Limb (tissue), 2 donors: ENCODE measurements around the gene MFSD12.

Experiments
- DNase-seq, 2 donors: peaks; one replicate each; pipeline ENCODE4 v3.0.0-alpha.2; 2016; ENCODE audit errors: extremely low spot score in 2 of 2

MFSD12 gene

DNA sequence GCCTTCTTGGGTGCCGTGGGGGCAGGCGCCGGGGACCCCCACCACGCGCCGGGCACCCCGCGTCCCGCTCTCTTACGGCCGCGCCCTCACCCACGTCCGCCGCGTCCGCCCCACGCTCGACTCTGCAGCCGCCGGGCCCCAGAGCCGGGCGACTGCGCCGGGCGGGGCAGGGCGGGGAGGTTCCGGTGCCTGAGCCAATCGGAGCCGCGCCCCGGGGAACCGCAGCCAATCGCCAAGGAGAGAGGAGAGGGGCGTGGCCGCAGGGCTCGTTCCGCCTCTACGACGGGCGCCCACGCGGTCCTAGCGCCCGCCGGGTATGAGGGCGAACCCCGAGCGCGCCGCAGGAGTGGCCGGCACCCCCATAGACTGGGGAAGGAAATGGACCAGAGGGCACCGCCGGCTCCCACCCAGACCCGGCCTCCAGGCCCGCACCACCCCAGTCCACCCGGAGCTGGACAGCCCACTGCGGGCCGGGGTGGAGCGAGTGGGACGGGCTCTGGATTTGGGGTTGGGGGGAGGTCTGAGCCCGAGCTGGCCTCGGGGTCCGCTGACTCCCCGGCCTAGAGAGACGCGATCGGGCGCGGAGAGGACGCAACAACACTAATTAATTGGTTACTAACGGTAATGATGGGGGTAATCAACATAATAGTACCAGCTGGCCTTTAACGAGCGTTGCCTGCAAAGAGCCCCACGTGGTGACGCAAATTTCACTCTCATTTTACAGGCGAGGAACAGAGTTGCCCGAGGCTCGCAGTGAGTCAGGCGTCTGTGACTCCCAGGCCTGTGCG lies at the start of gene MFSD12:
MFSD12 (minus strand) TSS at position 126 of the 788 bp plus-strand sequence. CDS start 183 bp downstream, outside the sequence.
- peak; percentile 96 for DNase-seq

DNA sequence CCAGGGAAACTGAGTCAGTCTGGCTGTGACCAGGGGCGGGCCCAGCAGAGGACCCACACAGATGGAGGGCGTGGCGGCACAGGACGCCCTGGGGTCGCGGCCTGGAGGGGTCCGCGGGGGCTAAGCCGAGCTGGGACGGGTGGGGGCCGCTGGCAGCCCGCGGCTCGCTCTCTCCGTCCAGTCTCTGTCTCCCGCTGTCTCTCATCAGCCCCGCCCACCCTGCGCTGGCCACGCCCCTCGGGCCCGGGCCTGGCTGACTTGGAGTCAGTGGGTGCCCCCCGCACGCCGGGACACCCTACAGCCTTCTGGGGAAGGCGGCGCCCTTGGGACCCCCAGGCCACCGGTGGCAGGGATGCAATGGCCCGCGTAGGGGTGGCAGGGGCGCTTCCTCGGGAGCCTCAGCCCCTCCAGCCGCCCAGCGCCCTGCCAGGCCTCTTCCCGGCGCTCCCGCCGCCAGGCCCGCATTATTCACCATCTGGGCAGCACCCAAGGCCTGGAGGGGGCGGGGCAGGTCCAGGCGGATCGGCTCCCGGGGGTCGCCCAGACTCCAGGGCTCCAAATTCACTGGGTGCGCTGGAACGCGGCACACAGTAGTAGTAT lies 49.4 kb upstream of the MFSD12 start, which contains the start of gene TBXA2R:
TBXA2R (minus strand) TSS at position 186 of the 600 bp plus-strand sequence. CDS start 6,241 bp downstream, outside the sequence.
- DNase-seq, result peak in 1 of 2 donors; percentile 72

DNA sequence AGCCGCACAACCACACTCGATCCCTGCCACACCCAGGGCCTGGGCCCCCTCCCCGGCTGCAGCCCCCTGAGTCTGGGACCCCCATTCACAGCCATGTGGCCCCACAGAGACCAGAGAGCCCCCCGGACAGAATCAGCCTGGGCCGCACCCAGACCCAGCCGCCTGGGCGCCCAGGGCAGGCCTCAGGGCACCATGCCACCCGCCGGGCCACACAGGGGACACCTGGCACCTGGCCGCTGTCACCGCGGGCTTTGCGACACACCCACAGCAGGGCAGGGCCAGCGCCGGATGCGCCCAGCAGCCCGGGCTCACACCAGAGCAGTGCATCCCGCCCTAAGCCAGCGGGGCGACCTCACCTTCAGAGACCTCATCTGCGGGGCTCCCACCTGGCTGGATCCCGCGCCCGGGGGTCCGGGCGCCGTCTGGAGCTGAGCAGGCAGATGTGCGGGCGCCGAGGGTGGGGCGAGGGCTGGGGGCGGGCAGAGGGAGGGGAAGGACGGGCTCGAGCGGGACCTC lies 48.8 kb upstream of the MFSD12 start:
- DNase-seq, result no peak

DNA sequence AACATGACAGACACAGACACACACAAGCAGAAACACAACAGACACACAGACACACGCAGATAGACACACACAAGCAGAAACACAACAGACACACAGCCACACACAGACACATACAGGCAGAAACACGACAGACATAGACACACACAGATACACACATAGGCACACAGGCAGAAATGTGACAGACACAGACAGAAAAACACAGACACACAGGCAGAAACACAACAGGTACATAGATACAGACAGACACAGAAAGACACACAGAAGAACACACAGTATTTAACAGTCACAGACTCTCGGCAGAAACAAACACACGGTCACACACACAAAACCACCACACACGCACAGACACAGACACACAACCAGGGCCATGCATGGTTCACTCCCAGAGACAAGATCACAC lies 48.4 kb upstream of the MFSD12 start:
- DNase-seq, result no peak

DNA sequence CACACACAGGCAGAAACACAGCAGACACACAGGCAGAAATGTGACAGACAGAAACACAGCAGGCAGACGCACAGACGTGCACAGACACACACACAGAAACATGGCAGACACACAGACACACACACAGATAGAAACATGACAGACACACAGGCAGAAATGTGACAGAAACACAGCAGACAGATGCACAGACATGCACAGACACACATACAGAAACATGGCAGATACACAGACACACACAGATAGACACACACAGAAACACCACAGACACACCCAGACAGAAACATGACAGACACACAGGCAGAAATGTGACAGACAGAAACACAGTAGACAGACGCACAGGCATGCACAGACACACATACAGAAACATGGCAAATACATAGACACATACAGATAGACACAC lies 48.0 kb upstream of the MFSD12 start:
- DNase-seq, result no peak

DNA sequence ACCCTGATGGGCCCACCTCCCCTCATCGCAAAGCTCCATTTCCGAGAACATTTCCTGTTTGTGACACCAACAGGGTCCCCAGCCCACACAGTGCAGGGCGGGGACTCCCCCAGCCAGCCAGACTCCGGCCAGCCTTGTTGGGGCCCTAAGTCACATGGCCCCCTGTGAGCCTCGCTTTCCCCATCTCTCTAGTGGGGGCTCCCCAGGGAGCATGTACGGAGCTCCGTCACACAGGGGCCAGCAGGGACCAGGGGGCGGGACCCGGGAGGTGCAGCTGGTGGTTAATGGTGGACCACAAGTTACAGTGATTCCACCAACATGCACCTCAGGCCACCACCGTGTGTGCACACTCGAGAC lies 47.6 kb upstream of the MFSD12 start:
- no peak for DNase-seq

DNA sequence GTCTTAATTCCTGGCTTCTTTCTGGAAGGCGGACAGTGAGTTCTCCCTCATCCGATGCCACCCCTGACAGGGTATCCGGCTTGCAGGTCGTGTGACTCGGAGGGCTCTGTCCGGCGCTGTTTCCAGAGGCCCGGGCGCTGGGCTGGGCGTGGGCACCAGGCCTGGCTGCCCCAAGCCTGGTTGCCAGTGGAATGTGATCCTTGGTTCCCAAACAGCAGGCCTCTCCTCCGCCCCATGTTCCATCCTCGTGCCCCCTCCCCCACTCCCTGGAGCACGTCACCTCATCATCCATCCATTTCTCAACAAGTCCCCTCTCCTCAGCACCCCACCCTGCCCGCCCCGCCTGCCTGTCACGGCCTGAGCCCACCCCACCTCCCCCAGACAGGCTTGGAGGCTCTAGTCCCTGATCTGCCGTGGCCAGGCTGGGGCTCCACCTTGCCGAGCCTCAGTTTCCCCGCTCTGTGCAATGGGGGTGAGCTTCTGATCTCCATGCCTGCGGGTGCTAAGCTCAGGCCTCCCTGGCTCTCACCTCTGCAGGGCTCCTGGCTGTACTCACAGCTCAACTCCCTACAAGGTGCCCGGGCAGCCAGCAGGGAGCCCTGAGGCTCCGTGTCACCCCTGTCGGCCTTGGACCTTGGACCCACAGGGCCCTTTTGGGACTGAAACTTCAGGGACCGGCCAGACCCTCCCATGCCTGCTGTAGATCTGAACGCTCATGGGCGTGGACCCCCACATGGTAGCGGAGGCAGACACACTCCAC lies 47.0 kb upstream of the MFSD12 start:
- no peak for DNase-seq

DNA sequence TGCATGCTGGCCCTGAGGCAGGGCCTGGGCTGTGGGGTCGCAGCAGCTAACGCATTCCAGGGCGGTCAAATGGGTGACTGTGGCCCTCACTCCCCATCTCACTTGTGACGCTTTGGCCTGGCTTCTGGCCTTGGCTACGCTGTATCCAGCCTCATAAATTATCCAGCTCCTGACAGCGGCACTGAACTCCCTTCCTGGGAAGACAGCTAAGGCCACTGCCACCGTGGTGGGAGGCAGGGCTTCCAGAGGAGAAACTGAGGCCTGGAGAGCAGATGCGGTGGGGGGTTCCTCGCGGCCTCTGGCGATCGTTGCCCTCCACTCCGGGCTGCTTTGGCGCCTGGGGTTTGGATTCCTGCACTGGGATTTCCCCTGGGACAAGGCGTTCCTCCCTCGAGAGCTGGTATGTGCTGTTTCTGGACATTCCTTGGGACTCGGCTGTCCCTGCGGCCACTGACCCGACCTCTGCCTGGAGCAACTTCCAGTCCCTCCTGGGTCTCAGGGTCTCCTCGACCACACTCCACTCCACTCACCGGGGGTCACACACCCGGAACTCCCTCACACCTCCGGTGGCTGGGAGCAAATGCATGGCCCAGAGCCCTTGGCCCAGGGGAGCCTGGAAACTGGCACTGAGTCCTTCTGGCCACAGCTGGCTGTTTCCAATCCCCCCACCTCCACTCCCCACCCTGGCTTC lies 45.9 kb upstream of the MFSD12 start:
- no peak for DNase-seq

DNA sequence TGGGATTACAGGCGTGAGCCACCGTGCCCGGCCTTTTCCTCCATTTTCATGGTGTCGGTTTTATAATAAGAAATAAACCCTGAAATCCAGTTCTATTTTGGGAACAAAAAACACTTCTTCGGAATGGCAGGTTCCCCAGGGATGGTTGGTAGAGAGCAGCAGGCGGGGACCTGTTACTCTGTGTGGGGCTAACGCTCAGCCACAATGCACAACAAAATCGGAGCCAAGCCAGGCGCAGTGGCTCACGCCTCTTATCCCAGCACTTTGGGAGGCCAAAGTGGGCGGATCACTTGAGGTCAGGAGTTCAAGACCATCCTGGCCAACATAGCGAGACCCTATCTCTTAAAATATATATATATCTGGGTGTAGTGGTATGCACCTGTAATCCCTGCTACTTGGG lies 43.6 kb upstream of the MFSD12 start:
- DNase-seq, result no peak

DNA sequence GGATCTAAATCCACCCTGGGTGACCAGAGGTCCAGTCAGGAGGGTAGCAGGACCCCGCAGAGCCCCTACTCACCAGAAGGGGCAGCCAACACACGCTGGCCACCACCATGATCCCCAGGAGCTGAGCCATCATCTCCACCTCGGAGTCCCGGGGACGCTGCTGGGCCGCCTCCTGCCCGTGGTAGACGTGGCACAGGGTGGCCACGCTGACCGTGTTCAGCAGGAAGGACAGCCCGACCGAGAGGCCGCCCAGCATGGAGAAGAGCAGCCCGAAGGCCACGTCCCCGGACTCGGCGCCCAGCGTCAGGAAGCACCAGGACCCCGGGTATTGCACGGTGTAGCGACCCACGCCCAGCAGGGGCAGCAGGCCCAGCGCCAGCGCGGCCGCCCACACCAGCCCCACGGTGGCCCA lies 42.4 kb upstream of the MFSD12 start:
- no peak for DNase-seq

DNA sequence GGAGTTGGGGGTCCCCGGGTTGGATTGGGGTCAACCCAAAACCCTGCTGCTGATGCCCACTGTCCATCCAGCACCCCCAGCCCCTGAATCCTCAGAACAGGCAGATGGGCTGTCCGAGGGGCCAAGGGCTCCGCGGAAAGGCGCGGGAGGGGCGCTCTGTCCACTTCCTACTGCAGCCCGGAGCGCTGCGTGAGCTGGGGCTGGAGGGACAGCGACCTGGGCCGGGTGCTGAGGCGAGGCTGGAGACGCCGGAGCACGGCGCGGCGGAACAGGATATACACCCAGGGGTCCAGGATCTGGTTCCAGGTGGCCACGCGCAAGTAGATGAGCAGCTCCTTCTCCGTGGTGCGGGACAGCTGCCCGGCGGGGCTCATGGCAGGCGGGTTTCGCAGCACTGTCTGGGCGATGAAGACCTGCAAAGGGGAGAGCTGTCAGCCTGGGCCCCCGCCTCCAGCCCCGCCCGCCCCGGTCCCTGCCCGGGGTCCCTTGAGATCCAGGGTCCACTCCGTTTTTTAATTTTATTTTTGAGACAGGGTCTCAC lies 38.2 kb upstream of the MFSD12 start:
- no peak for DNase-seq

DNA sequence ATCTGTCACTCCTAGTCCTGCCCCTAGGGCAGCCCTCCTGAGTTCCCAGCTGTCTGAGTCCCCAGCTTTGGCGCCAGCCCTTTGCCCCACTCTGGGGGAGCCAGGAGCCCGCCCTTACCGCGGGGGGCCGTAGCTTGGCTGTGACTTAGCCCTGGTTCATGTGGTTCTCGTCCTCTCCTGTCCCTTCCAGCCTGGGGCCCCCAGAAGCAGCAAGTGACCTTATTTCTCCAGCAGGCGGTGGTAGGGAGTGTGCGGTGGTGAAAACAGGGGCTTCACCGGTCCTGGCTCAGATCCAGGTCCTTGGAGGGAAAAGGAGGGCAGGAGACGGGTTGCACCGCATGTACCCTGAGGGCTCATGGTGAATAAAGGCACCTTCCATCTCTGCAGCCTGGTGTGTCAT lies 35.8 kb upstream of the MFSD12 start:
- DNase-seq, result no peak

DNA sequence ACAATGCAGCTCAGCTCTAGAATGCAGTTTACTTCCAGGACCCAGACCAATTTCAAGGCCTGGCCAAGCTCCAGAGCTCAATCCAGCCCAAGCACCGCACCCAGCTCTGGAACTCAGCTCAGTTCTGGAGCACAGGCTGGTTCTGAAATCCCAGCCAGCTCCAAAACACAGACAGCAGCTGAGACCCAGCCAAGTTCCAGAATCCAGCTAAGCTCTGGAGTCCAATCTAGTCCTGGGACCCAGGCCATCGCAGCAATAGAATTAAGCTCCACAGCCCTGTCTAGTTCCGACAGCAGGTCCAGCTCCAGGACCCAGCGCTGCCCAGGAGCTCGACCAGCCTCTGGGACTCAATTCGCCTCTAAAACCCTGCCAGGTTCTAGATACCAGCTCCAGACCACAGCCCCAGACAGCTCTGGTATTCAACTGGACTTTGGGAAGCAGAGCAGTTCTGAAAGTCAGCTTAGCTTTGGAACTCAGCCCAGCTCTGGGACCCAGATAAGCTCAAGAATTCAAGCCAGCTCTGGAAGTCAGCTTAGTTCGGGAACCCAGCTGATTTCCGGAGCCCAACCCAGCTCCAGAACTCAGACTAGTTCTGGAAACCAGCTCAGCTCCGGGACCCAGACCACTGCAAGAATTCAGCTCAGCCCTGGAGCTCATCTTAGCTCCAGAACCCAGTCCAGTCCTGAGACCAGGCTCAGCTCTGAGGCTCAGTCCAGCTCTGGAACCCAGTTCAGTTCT lies 34.7 kb upstream of the MFSD12 start:
- DNase-seq, result no peak

DNA sequence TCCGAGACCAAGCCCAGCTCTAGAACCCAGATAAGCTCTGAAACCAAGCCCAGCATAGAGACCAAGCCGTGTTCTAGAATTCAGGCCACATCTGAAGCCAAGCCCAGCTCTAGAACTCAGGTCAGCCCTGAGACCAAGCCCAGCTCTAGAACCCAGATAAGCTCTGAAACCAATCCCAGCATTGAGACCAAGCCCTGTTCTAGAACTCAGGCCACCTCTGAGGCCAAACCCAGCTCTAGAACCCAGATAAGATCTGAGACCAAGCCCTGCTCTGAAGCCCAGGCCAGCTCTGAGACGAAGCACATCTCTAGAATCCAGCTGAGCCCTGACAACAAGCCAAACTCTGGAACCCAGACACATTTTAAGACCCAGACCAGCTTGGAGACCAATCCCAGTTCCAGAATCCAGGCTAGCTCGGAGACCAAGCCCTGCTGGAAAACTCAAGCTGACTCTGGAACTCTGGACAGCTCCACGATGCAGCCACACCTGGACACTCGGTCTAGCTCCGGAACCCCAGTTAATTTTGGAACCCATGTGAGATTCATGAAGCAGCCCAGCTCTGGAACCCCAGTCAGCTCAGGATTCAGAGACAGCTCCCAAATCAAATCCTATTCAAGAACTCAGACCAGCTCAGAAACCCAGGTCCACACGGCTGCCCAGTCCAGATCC lies 33.7 kb upstream of the MFSD12 start:
- no peak for DNase-seq

DNA sequence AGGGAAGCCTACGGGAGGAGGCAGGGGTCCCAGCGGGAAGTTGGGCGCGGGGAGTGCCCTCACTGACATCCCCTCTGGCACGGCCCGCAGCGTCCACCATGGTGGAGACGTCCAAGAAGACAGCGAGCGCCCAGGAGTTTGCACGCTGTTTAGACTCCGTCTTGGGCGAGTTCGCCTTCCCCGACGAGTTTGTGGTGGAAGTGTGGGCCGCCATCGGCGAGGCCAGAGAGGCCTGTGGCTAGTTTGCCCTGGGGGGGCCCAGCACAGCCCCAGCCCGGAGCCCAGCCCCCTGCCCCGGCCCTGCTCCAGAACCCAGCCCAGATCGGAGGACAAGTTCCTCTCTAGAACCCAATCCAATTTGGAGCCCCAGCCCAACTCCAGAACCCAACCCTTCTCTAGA lies 32.6 kb upstream of the MFSD12 start:
- no peak for DNase-seq

DNA sequence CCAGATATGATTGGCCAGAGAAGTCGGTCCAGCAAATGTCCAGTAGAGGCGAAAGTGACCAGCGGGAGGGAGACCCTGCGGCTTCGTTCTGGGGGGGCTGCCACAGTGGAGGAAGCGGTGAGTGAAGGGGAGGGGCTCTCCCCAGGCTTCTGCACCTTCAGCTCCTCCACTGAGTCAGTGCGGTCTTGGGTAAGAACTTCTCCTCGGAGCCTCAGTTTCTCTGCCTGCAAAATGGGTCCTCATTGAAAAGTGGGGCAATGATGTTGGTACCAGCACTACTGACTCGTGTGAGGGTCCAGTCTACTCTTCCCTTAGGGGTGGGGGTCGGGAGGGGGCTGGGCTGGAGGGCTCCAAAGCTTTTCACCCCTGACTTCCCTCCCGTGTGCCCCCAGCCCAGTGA lies 32.1 kb upstream of the MFSD12 start:
- no peak for DNase-seq

DNA sequence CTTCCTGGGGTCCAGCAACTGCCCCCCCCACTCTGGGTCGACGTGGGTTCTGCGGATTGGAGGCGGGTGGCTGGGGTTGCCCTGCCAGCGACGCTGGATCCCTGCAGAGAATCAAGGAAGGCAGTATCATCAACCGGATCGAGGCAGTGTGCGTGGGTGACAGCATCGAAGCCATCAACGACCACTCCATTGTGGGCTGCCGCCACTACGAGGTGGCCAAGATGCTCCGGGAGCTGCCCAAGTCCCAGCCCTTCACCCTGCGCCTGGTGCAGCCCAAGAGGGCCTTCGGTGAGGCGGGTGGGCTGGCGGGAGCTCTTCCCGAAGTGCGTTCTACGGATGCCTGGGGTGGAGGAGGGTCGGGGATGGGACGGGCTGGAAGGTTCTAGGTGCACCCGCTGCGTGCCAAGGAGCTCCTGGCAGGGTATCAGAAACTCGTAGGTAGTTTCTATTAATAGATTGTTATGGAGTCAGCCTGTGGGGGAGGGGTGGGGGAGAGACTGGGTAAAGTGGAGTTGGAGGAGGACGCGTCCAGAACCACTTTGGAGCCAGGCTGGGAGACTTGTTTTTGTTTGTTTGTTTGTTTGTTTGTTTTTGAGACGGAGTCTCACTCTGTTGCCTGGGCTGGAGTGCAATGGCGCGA lies 29.4 kb upstream of the MFSD12 start:
- no peak for DNase-seq

DNA sequence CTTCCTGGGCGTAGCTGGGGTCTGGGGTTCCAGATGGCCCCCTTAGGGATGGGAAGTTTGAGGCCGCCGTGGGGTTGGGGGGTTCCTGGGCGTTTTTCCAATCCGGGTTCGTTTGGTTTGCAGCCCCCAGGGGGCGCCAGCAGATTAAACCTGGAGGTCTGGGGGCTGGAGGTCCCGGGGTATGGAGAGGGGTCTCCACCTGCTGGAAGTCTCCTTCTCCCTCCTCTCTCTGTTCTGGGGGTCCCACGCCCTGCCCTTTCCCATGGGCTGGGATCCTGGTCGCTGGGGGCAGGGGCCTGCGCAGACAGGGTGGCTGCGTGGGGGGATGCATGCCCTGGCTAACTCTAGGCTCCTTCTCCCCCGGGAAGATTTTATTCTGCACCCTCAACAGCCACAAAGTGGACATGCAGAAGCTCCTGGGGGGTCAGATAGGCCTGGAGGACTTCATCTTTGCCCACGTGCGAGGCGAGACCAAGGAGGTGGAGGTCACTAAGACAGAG lies 28.8 kb upstream of the MFSD12 start:
- DNase-seq, result no peak
